ENCODE results near the gene UBE3B.

The UBE3B gene

DNA sequence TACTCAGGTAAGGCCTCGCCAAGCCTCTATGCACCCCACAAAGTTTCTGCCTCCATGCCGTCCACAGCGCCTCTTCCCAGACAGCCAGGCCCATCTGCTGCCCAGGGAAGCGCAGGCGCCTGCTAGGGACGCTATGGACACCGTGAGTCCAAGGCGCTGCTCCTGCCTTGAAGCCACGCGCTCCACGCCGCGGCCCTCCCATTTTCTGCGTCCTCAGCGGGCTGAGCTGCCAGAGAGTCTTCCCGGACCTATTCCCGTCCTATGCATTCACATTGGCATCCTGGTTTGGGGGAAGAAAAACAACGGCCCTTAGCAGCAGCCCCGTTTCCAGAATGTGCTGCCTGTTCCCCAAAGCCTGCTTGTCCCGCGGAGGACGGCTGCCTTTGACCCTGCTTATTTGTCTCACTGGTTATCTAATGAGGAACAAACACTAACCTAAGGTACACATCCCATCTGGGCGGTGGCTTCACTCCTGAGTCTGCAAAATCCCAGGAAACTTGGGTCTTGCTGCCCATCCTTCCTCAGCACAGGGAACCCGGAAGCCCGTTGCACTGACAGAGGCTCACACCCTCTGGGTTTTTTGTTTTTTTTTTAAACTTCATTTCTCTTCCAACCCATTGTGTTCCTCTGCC lies 57.9 kb downstream of the UBE3B start:
- no peak for DNase-seq

DNA sequence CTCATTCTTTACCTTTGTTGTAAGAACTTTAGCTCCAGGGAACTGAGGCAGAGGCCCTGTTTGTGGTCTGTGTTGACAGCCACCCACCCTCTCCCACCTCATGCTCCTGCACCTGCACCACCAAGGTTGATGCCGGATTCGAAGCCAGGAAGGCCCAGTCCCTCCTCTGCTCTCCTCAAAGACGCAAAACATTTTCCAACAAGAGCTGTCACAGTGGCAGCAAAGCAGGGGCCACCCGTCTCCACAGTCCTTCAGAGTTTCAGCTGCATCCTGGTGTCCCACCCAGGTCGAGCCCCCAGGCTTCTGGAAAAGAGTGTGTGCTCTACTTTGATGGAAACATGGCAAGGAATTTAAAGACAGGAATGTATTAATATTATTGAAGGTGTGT lies 58.4 kb downstream of the UBE3B start:
- DNase-seq, result no peak

- DNase-seq, result no peak
These were observed 59.7 kb downstream of the UBE3B start for GRCh38 chr12:109537136-109537535.

DNA sequence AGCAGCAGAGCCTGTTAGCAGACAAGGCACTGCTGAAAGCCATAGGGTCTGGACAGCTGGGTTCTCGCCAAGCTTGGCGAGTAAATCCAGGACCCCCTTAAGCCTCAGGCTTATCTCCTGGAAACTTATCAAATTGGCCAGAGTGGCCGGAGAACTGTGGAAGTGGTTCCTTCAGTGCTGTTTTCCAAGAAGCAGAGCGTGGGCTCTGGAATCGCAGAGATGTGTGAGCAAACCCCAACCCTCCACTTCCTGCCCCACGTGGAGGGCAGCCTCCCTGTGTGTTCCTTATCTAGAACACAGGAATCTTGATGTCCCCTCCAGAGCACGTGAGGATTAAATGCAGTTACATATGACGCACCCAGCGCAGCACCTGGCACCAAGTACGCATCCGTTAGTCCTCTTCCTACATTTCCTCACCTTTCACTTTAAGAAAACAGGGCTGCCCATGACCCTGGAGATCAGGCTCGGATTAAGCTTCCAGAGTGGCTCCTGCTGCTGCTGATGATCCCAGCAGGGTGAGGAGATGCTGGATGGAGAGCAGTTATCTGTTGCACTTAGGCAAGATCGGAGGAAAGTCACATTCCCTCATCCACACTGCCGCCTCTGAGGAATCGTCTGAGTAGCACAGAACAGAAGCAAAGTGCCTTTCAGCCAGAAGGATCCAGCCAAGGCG lies 60.9 kb downstream of the UBE3B start:
- DNase-seq, result no peak

GRCh38 chr12:109539508-109539907 lies 62.1 kb downstream of the UBE3B start:
- no peak for DNase-seq

DNA sequence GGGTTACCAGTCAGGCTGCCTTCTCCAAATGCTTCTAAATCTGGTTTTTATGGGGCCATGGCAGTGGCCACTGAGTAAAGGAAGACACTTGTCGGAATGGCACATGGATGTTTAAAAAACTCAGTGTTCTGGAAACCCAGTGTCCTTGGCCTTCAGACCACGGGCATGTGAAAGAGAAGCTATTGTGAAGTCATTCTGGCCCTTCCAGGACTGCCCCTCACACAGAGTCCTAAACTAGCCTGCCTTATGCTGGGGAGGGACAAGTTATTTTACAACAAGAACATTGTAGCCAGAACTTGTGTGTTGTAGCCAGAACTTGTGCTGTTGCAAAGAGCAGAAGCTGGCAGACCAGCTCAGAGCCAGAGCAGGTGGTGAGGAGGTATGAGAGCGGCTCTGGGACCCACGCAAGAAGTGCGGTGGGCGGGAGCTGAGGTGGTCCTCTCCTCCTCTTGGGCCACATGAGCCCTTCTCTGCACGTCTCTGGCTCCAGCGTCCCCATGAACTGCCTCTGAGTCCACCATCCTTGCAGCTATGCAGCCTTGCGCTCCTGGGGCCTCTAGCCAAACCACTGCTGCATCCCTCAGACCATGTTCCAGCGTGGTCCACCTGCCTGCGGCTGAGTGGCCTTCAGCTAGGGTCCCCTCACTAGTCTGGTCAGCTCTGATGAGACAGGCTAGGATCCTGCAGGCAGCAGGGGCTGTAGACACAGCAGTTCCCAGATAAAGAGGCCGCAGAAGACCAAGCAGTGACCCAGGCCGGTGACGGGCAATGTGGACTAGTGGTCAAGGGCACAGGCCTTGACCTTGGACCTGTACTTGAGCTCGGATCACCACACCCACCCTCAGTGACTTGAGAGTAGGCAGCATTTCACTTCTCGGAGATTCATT lies 63.3 kb downstream of the UBE3B start:
- no peak for DNase-seq

DNA sequence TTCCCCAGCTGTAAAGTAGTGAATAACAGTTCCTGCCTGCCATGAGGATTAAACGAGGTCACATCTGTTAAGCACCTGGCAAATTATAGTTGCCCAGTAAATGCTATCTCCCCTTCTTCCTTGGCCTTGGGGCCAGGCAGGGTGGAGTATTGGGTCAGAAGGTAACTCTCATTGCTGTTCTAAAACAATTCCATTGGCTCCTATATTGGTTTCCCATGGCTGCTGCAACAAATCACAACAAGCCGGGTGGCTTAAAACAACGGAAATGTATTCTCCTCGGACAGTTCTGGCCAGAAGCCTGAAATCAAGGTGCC lies 63.9 kb downstream of the UBE3B start:
- DNase-seq, result no peak

GRCh38 chr12:109542014-109542413 lies 64.6 kb downstream of the UBE3B start:
- no peak for DNase-seq

DNA sequence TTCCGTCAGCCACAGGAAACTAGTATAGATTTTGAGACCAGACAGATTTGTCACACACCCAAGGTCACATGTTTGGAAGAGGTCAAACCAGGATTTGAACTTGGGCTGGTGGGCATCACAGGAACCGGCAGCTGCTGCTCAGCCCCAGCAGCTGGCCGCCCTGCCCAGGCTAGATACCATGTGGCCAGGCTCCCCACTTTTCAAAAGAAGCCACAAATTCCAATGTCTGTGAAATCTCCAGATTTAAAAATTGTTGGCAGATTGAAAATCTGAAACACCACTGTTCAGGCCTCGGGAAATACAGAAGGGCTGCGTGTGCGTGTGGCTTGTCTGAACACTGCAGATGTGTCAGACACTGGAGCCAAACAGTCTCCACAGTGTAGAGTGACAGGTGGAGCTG lies 65.4 kb downstream of the UBE3B start:
- no peak for DNase-seq

GRCh38 chr12:109544955-109545531 lies 67.6 kb downstream of the UBE3B start:
- DNase-seq, result no peak

GRCh38 chr12:109545826-109546225 lies 68.4 kb downstream of the UBE3B start:
- no peak for DNase-seq

GRCh38 chr12:109547286-109547685 lies 69.9 kb downstream of the UBE3B start:
- no peak for DNase-seq

GRCh38 chr12:109548258-109548657 lies 70.8 kb downstream of the UBE3B start:
- no peak for DNase-seq

GRCh38 chr12:109549613-109550270 lies 72.3 kb downstream of the UBE3B start:
- no peak for DNase-seq

DNA sequence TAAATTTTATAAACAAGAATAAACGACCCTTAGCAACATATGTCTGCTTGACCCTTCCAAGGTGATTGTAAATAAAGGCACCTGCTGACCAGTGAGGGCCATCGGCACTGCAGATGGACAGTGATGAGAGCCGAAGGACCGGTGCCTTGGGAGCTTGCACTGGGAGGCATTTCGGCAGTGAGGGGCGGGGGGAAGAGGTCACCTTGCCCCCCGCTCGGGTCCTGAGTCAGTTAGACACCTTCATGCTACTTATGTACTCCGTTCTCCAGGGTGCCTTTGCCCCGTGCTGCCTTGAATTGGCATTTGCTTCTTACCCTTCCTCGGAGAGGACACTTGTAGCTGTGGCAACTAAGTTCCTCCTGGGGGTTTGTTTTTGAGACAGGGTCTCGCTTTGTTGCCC lies 72.8 kb downstream of the UBE3B start:
- no peak for DNase-seq

- DNase-seq, result no peak
These were observed 73.7 kb downstream of the UBE3B start for GRCh38 chr12:109551108-109551507.

DNA sequence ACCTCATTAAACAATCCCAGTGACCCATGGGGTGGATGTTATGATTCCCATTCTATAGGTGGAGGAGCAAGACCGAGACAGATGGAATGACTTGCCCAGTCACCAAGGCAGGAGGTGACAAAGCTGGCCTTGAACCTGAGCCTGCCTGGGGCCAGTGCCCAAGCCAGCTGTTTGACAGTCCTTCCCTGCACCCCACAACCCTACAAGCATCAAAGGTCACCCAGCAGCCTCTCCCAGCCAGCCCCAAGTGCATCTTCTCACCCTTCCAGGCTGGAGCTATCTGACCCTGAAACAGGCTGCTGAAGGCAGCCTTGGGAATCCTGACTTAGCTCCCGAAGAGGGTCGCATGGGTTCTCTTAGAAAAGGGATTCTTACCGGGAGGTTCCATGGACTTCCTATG lies 75.5 kb downstream of the UBE3B start:
- no peak for DNase-seq

GRCh38 chr12:109553483-109553882 lies 76.0 kb downstream of the UBE3B start:
- DNase-seq, result no peak

DNA sequence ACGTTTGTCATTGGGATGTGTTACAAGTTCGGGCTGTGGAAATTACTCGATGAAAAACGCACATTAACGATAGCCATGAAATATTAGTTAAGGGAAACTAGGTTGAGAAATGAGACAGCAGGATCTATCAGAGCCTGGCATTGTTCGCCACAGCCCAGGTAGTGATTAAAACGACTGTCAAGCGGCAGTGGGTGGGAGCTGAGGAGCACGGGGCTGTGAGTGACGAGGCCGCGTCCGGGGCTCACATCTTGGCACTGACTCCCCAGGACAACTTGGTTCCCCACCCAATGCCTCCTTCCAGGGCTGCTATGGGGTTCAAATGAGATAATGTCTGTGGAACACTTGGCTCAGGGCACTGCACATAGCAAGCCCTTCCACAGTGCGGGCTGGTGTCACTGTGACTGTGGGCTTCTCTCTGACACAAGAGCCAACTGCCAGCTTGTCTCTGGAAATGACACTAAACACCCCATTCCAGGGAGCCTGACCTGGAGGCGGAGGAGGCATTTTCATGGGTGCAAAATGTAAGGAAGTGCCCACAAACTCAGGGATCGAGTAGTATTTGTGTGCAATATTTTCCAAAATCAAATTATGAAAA lies 76.6 kb downstream of the UBE3B start:
- no peak for DNase-seq

DNA sequence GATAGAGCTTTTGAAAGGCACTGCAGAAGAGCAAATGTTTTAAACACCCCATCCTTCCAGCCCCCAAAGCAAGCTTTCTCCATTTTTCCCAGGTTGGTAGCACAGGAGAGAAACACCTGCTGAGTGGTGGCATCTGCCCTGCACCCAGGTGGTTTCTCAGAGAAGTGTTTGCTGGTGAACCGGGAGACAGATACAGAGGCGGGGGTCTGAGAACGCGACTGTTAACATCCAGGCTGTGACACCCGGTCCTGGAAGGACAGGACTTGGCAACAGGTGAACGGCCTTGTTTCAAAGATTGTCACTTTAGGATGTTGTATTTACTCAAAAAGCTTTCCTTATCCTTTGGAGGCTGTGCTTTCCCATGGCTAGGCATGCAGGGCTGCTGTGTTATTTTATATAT lies 77.3 kb downstream of the UBE3B start:
- no peak for DNase-seq

- no peak for DNase-seq
These were observed 78.2 kb downstream of the UBE3B start for GRCh38 chr12:109555431-109556315.

GRCh38 chr12:109557200-109557599 lies 79.8 kb downstream of the UBE3B start:
- DNase-seq, result no peak
